HEK293 (cell line): ENCODE results near the gene DCUN1D1.

Experiments used
- CTCF ChIP-seq: fragments of 450-650 bp; formaldehyde crosslinking; IDR thresholded peaks from 2 replicates; pipeline ENCODE4 v1.5.1; 2016; ENCODE audit warnings: missing biosample characterization, missing genetic modification characterization
- ZBTB21 ChIP-seq: fragments of 450-650 bp; formaldehyde crosslinking; IDR thresholded peaks from 2 replicates; pipeline ENCODE4 v1.5.1; 2017; ENCODE audit warnings: missing biosample characterization, missing genetic modification characterization
- ZBTB7A ChIP-seq: fragments of 450-650 bp; formaldehyde crosslinking; IDR thresholded peaks from 2 replicates; pipeline ENCODE4 v1.5.1; 2016; ENCODE audit warnings: low read depth, missing biosample characterization, missing genetic modification characterization
- ZNF184 ChIP-seq: fragments of 450-650 bp; IDR thresholded peaks from 2 replicates; pipeline ENCODE4 v1.5.1; 2018; ENCODE audit warnings: missing biosample characterization, mild to moderate bottlenecking, missing genetic modification characterization
- ZNF214 ChIP-seq: fragments of 450-650 bp; formaldehyde crosslinking; IDR thresholded peaks from 2 replicates; pipeline ENCODE4 v1.5.1; 2017; ENCODE audit warnings: missing biosample characterization, mild to moderate bottlenecking, missing genetic modification characterization, borderline replicate concordance
- ZNF341 ChIP-seq: fragments of 450-650 bp; formaldehyde crosslinking; IDR thresholded peaks from 2 replicates; pipeline ENCODE4; 2016; ENCODE audit warnings: low read depth, missing biosample characterization, missing genetic modification characterization
- ZNF544 ChIP-seq: fragments of 450-650 bp; formaldehyde crosslinking; IDR thresholded peaks from 2 replicates; pipeline ENCODE4 v1.5.0; 2017; ENCODE audit warnings: missing biosample characterization, missing genetic modification characterization
- ZNF707 ChIP-seq: fragments of 450-650 bp; formaldehyde crosslinking; IDR thresholded peaks from 2 replicates; pipeline ENCODE4 v1.5.1; 2016; ENCODE audit warnings: missing biosample characterization, missing genetic modification characterization
- TF ChIP-seq, protein P1 (sequence below): fragments of 450-650 bp; formaldehyde crosslinking; IDR thresholded peaks from 2 replicates; pipeline ENCODE4 v1.5.1; 2016; ENCODE audit warnings: missing biosample characterization, missing genetic modification characterization
- TF ChIP-seq, protein P2 (sequence below): fragments of 450-650 bp; formaldehyde crosslinking; IDR thresholded peaks from 2 replicates; pipeline ENCODE4 v1.5.1; 2016; ENCODE audit warnings: missing biosample characterization, missing genetic modification characterization
- TF ChIP-seq, protein P3 (sequence below): sonication (generic); formaldehyde crosslinking; IDR thresholded peaks from 2 replicates; pipeline ENCODE4 v1.8.1; 2022; ENCODE audit warnings: mild to moderate bottlenecking, moderate library complexity, missing genetic modification reagents

GRCh38 chr3:182940266-182940808 is 40.0 kb downstream of the DCUN1D1 start:
- TF ChIP-seq CTCF (no peak), ZBTB21 (tag by site-specific recombination) (no peak), ZNF184 (no peak), ZNF707 (no peak), ZNF341 (no peak), ZBTB7A (tag by site-specific recombination) (no peak), ZNF544 (tag by site-specific recombination) (no peak), ZNF214 (tag by site-specific recombination) (no peak)
- TF ChIP-seq, protein P1, sequence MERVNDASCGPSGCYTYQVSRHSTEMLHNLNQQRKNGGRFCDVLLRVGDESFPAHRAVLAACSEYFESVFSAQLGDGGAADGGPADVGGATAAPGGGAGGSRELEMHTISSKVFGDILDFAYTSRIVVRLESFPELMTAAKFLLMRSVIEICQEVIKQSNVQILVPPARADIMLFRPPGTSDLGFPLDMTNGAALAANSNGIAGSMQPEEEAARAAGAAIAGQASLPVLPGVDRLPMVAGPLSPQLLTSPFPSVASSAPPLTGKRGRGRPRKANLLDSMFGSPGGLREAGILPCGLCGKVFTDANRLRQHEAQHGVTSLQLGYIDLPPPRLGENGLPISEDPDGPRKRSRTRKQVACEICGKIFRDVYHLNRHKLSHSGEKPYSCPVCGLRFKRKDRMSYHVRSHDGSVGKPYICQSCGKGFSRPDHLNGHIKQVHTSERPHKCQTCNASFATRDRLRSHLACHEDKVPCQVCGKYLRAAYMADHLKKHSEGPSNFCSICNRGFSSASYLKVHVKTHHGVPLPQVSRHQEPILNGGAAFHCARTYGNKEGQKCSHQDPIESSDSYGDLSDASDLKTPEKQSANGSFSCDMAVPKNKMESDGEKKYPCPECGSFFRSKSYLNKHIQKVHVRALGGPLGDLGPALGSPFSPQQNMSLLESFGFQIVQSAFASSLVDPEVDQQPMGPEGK (tag by site-specific recombination), result no peak
- TF ChIP-seq, protein P2, sequence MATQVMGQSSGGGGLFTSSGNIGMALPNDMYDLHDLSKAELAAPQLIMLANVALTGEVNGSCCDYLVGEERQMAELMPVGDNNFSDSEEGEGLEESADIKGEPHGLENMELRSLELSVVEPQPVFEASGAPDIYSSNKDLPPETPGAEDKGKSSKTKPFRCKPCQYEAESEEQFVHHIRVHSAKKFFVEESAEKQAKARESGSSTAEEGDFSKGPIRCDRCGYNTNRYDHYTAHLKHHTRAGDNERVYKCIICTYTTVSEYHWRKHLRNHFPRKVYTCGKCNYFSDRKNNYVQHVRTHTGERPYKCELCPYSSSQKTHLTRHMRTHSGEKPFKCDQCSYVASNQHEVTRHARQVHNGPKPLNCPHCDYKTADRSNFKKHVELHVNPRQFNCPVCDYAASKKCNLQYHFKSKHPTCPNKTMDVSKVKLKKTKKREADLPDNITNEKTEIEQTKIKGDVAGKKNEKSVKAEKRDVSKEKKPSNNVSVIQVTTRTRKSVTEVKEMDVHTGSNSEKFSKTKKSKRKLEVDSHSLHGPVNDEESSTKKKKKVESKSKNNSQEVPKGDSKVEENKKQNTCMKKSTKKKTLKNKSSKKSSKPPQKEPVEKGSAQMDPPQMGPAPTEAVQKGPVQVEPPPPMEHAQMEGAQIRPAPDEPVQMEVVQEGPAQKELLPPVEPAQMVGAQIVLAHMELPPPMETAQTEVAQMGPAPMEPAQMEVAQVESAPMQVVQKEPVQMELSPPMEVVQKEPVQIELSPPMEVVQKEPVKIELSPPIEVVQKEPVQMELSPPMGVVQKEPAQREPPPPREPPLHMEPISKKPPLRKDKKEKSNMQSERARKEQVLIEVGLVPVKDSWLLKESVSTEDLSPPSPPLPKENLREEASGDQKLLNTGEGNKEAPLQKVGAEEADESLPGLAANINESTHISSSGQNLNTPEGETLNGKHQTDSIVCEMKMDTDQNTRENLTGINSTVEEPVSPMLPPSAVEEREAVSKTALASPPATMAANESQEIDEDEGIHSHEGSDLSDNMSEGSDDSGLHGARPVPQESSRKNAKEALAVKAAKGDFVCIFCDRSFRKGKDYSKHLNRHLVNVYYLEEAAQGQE (tag by site-specific recombination), result no peak
- TF ChIP-seq, protein P3, sequence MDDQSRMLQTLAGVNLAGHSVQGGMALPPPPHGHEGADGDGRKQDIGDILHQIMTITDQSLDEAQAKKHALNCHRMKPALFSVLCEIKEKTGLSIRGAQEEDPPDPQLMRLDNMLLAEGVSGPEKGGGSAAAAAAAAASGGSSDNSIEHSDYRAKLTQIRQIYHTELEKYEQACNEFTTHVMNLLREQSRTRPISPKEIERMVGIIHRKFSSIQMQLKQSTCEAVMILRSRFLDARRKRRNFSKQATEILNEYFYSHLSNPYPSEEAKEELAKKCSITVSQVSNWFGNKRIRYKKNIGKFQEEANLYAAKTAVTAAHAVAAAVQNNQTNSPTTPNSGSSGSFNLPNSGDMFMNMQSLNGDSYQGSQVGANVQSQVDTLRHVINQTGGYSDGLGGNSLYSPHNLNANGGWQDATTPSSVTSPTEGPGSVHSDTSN (CRISPR knock-in tag), result no peak
